NT2/D1 (cell line): ENCODE results near the gene SYNE2.

ENCODE experiments used
- SUZ12 ChIP-seq: IDR thresholded peaks from 2 replicates; pipeline ENCODE4 v1.6.1; 2011; ENCODE audit not compliant: insufficient read length, insufficient read depth; ENCODE audit errors: extremely low read depth
- YY1 ChIP-seq: IDR thresholded peaks from 2 replicates; pipeline ENCODE4 v1.6.1; 2011; ENCODE audit not compliant: insufficient read length, insufficient read depth

DNA sequence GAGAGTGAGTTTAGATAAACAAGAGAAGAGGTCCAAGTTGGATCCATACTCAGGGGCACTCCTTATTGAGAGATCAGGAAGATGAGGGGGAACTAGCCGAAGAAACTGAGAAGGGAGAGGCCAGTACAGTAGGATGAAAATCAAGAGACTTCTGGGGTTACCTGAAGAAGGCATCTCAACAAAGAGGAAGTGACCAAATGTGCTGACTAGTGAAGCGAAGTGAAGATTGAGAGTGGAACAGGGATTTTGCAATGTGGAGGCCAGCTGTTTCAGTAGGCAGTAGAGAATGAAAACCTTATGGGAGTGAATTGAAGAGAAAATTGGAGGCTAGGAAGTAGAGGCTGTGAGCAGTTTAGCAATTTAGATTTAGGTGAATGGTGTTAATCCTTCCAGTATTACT lies 153.0 kb downstream of the SYNE2 start:
- TF ChIP-seq SUZ12, result no peak
- TF ChIP-seq YY1, result no peak
